IMR-90 (cell line): ENCODE measurements around the gene XRCC4. TPM values are rescaled to one million over a fixed set of nuclear protein-coding genes. Genes with fewer than 3 reads are reported as not detected.

Experiments used
- ATAC-seq: fragments of 200-7000 bp; cut with Tn5 transposase; 2 replicates; pipeline ENCODE4 v1.9.1; 2020; ENCODE audit warnings: low read depth, mild to moderate bottlenecking, moderate library complexity
- BruUV-seq: library from RNA; stranded (reverse); fragments of 400-500 nt; replicated peaks from 2 replicates; lab custom pipeline; 2021; lab: Mats Ljungman, UMichigan
- CTCF ChIA-PET: fragments of 300-600 bp; formaldehyde crosslinking; extraction: SDS; loops from one replicate; lab custom pipeline; 2021; ENCODE audit warnings: antibody characterized with exemption; lab: Yijun Ruan, JAX
- POLR2A ChIA-PET: fragments of 300-600 bp; sonication (Branson Sonifier 250); formaldehyde crosslinking; loops from one replicate; lab custom pipeline; 2022; ENCODE audit warnings: antibody characterized with exemption; ENCODE audit not compliant: unreplicated experiment; lab: Charles Lee
- DNase-seq: peaks from one replicate; pipeline ENCODE4 v3.0.0; 2013
- H2AFZ ChIP-seq: replicated peaks from 2 replicates; pipeline ENCODE3; 2013; ENCODE audit warnings: low read length, mild to moderate bottlenecking; ENCODE audit not compliant: poor library complexity
- H2AK5ac ChIP-seq: 2 replicates; pipeline ENCODE4 v1.6.1; 2013; ENCODE audit warnings: low read depth, low read length, inconsistent platforms
- H2AK9ac ChIP-seq: replicated peaks from 2 replicates; pipeline ENCODE3; 2013; ENCODE audit warnings: mild to moderate bottlenecking, low read depth, low read length, moderate library complexity; ENCODE audit not compliant: poor library complexity
- H2BK120ac ChIP-seq: 2 replicates; pipeline ENCODE4 v1.6.1; 2013; ENCODE audit warnings: low read depth, low read length, inconsistent platforms
- H2BK15ac ChIP-seq: 3 replicates; pipeline ENCODE4 v1.6.1; 2013; ENCODE audit warnings: low read depth, low read length, inconsistent platforms
- H2BK20ac ChIP-seq: 2 replicates; pipeline ENCODE4 v1.6.1; 2013; ENCODE audit warnings: low read depth, mild to moderate bottlenecking, inconsistent platforms, low read length, moderate library complexity
- H2BK5ac ChIP-seq: 2 replicates; pipeline ENCODE4 v1.6.1; 2013; ENCODE audit warnings: mild to moderate bottlenecking, low read depth, low read length, inconsistent platforms; ENCODE audit not compliant: poor library complexity, severe bottlenecking
- H3K14ac ChIP-seq: replicated peaks from 2 replicates; pipeline ENCODE4 v1.6.1; 2013; ENCODE audit warnings: low read depth, low read length, inconsistent platforms
- H3K18ac ChIP-seq: 2 replicates; pipeline ENCODE4 v1.6.1; 2013; ENCODE audit warnings: low read depth, low read length, control low read depth
- H3K23ac ChIP-seq: 2 replicates; pipeline ENCODE4 v1.6.1; 2013; ENCODE audit warnings: low read depth, low read length, inconsistent platforms
- H3K27ac ChIP-seq: 2 replicates; pipeline ENCODE4 v1.5.1; 2013; ENCODE audit warnings: mild to moderate bottlenecking, control low read depth, low read length; ENCODE audit not compliant: insufficient read depth
- H3K27me3 ChIP-seq: 2 replicates; pipeline ENCODE4 v1.6.1; 2013; ENCODE audit warnings: low read length; ENCODE audit not compliant: control insufficient read depth, insufficient read depth
- H3K36me3 ChIP-seq: 2 replicates; pipeline ENCODE4 v1.6.1; 2013; ENCODE audit warnings: low read length, mixed read lengths; ENCODE audit not compliant: control insufficient read depth, insufficient read depth
- H3K4ac ChIP-seq: 2 replicates; pipeline ENCODE4 v1.6.1; 2013; ENCODE audit warnings: low read depth, low read length, inconsistent platforms
- H3K4me1 ChIP-seq: 2 replicates; pipeline ENCODE4 v1.6.1; 2013; ENCODE audit warnings: low read length, mixed read lengths; ENCODE audit not compliant: control insufficient read depth, insufficient read depth
- H3K4me2 ChIP-seq: 2 replicates; pipeline ENCODE4 v1.6.1; 2013; ENCODE audit warnings: low read depth, mild to moderate bottlenecking, control low read depth, low read length, moderate library complexity
- H3K4me3 ChIP-seq: 2 replicates; pipeline ENCODE4 v1.5.1; 2013; ENCODE audit warnings: low read depth, mild to moderate bottlenecking, control low read depth, low read length, moderate library complexity; ENCODE audit not compliant: insufficient read depth
- H3K56ac ChIP-seq: 2 replicates; pipeline ENCODE4 v1.6.1; 2013; ENCODE audit warnings: low read length, inconsistent platforms; ENCODE audit not compliant: insufficient read depth; ENCODE audit errors: extremely low read depth
- H3K79me1 ChIP-seq, 2 experiments: 2 replicates each; pipeline ENCODE4 v1.6.1; 2013; ENCODE audit warnings: low read length in 2 of 2, inconsistent platforms in 1 of 2, low read depth in 1 of 2
- H3K9ac ChIP-seq: 2 replicates; pipeline ENCODE4 v1.6.1; 2013; ENCODE audit warnings: low read depth, low read length, control low read depth
- H3K9me1 ChIP-seq: 2 replicates; pipeline ENCODE4 v1.6.1; 2013; ENCODE audit warnings: low read length, inconsistent platforms; ENCODE audit not compliant: insufficient read depth
- H3K9me3 ChIP-seq: 2 replicates; pipeline ENCODE4 v1.6.1; 2013; ENCODE audit warnings: low read length; ENCODE audit not compliant: control insufficient read depth, insufficient read depth
- H4K20me1 ChIP-seq: 2 replicates; pipeline ENCODE4 v1.6.1; 2013; ENCODE audit warnings: low read length, inconsistent platforms; ENCODE audit not compliant: insufficient read depth
- H4K5ac ChIP-seq: 2 replicates; pipeline ENCODE4 v1.6.1; 2013; ENCODE audit warnings: mild to moderate bottlenecking, low read depth, low read length, control low read depth
- H4K8ac ChIP-seq, 2 experiments: 2 replicates each; pipeline ENCODE4 v1.6.1; 2013; ENCODE audit warnings: low read depth in 2 of 2, low read length in 2 of 2, control low read depth in 1 of 2, inconsistent platforms in 1 of 2
- H4K91ac ChIP-seq: 2 replicates; pipeline ENCODE4 v1.6.1; 2013; ENCODE audit warnings: low read depth, low read length, inconsistent platforms; ENCODE audit not compliant: insufficient read depth
- CEBPB ChIP-seq: IDR thresholded peaks from 2 replicates; pipeline ENCODE4 v1.6.1; 2012; ENCODE audit warnings: low read depth, low read length, improper control_type of control experiment
- MAFK ChIP-seq: IDR thresholded peaks from 2 replicates; pipeline ENCODE4 v1.6.1; 2012; ENCODE audit warnings: low read depth, low read length, improper control_type of control experiment
- WGBS, 2 experiments: methylation state at CpG; one replicate each; pipeline versions ENCODE4 v1.1.5 to v1.1.7; 2013; ENCODE audit warnings: missing lambda C conversion rate in 2 of 2; ENCODE audit not compliant: insufficient read length in 1 of 2; ENCODE audit errors: extremely low coverage in 2 of 2; 5-methylcytosine and 5-hydroxymethylcytosine counted together
- dilution Hi-C: fragments of 300-500 bp; cut with HindIII; formaldehyde crosslinking; loops from one replicate; pipeline ENCODE4 v1.14.3; 2018; ENCODE audit warnings: low sequenced_read_pairs; ENCODE audit not compliant: unreplicated experiment
- in situ Hi-C: fragments of 300-500 bp; cut with MboI; formaldehyde crosslinking; loops from 3 replicates; pipeline ENCODE4 v1.14.3; 2019; ENCODE audit warnings: low sequenced_read_pairs, inconsistent platforms, mixed read lengths
- intact Hi-C: fragments of 100-400 bp; cut with micrococcal nuclease; formaldehyde crosslinking; loops from 2 replicates; pipeline ENCODE4 v1.10.0; 2022
- polyA plus RNA-seq, 3 experiments: library from polyadenylated mRNA; depleted of rRNA; stranded (reverse); fragments of >200 nt; gene quantifications; 2 replicates each; pipeline ENCODE4 v1.2.3, GENCODE V29; 2012; ENCODE audit warnings: low replicate concordance in 1 of 3
- total RNA-seq: library from RNA; depleted of rRNA; stranded (reverse); fragments of >200 nt; gene quantifications from 2 replicates; pipeline ENCODE4 v1.2.3, GENCODE V29; 2012

The XRCC4 gene
- total and polyA plus RNA-seq, 2 of the 4 experiments (the other 2 are of a cell fraction) = 3.5 to 4.7 TPM

DNA sequence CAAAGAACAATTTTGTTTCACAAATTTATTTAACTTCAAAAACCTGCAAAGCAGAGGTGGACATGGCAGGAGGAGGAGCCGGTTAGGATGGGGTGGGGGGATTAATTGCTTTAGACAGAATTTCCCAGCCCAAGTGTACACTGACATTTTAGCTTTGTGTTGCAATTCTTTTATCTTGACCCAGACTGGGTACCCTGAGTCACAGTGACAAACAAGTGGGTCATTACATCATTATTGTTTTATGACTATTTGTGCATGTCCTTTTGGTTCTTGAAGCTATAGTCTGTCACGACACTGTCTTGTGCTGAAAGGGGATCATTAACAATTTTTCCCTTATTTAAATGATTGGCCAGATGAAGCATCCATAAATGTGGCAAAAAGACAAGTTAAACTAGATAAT, 309.7 kb downstream of the XRCC4 start:
- Histone ChIP-seq H2BK120ac (no peak overlapping the region), H3K36me3 (no peaks in the 10 kb centered on the region), H3K9me3 (no peaks in the 10 kb centered on the region), H4K91ac (0 out of 2 replicates have a peak overlapping the region, but pooled peaks have one; percentile 21), H3K23ac (no peak overlapping the region), H2BK20ac (no peak overlapping the region), H3K9me1 (no peaks in the 10 kb centered on the region), H3K4me1 (peaks cover 3% of the 10 kb centered on the region), H3K79me1 (no peaks in the 10 kb centered on the region), H4K5ac (peak overlapping the region; percentile 63; the same call in 1 of the 2 replicates), H3K4me3 (no peak overlapping the region), H2AK5ac (no peak overlapping the region), H3K27ac (no peak overlapping the region), H2AK9ac (no peak overlapping the region), H3K56ac (no peak overlapping the region), H3K4me2 (no peak overlapping the region), H4K8ac (no peak overlapping the region), H3K4ac (no peak overlapping the region), H3K9ac (no peak overlapping the region), H3K27me3 (no peaks in the 10 kb centered on the region), H3K14ac (no peak overlapping the region), H2BK5ac (no peak overlapping the region), H4K20me1 (no peaks in the 10 kb centered on the region), H2BK15ac (no peak overlapping the region), H3K18ac (peak overlapping the region; percentile 92), H2AFZ (no peak overlapping the region)
- DNase-seq (peak; percentile 11), ATAC-seq (no peak)
- in situ Hi-C loops = no loop called here
- no CpG with 5 or more reads among the region's 2 CpGs for WGBS, 2 experiments
- ChIA-PET CTCF (no interaction called here), POLR2A (no interaction called here)
- dilution Hi-C loops = no loop called here
- no peak for TF ChIP-seq MAFK
- TF ChIP-seq CEBPB = 0 out of 2 replicates have a peak, but pooled peaks have one; percentile 27
- no TSS peak for BruUV-seq
- intact Hi-C loops = no loop called here
